HG03108 (cell line): ENCODE data around the gene PLPP1.

ENCODE experiments used
- ATAC-seq: cut with Tn5 transposase; IDR thresholded peaks from one replicate; pipeline ENCODE4 v1.9.1; 2021; ENCODE audit warnings: moderate library complexity; ENCODE audit not compliant: unreplicated experiment

PLPP1 gene

DNA sequence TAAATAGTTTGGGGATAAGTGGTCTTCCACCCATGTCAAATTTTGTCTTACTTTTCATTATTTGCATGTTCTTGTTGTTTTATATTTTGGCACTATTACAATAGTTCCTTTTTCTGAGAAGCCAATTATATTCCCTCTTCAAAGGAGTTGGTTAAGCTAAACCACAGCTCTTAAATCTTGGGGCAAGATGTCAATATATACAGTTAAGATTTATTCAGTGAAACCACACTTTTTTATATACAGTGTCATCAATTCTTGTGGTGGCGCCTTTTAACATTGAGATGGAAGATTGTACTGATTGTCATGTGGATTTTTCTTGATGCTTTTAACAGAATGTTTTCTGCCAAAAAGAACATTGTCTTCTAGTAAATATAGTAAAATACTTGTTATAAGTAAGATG, 122.9 kb downstream of the PLPP1 start:
- ATAC-seq: no peak

DNA sequence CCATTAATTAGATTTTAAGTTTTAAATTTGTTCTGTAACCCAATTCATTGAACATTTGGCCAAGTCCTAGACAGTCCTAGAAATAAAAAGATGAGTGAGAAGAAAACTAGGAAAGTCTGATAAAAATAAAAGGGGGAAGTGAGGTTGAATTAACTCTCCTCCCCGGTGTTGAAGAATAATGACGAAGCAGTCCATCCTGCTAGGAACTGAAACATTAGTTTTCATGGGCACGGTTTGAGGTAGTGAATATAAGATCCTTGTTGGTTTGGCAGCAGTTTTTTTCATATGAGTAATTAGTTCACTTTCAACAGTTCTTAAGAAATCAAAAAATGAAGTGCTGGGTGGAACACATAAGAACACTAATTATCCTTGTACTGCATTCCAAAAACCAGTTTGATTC, 123.9 kb downstream of the PLPP1 start:
- ATAC-seq: no peak

GRCh38 chr5:55409775-55410174, 125.0 kb downstream of the PLPP1 start:
- no peak for ATAC-seq

- ATAC-seq: no peak
These were observed 126.8 kb downstream of the PLPP1 start for GRCh38 chr5:55407984-55408383.

DNA sequence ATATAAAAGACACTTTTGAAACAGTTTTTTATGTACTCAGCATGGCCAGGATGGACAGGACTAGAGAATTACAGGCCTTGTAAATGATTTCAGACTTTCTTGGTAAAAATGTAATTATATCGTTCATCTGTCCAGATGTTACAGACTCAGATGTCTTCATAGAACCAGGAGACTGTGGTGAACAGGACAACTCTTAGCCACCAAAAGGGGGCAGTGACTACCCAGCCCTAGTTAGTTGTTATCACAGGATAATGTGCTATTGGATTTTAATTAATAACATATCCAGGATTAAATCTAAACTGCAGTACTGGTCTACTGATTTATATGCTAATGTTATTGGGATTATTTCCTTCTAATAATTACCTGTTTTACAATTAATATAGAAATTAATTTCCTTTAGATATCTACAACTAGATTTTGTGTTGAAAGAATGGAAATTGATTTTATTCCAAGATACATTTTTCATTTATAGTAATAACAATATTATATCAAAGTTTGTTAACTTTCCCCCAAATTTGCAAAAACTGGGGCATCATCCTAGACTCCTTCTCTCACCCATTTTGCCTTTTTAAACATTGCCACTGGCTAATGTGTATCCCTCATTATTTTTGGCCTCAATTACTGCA, 127.6 kb downstream of the PLPP1 start:
- ATAC-seq: no peak

DNA sequence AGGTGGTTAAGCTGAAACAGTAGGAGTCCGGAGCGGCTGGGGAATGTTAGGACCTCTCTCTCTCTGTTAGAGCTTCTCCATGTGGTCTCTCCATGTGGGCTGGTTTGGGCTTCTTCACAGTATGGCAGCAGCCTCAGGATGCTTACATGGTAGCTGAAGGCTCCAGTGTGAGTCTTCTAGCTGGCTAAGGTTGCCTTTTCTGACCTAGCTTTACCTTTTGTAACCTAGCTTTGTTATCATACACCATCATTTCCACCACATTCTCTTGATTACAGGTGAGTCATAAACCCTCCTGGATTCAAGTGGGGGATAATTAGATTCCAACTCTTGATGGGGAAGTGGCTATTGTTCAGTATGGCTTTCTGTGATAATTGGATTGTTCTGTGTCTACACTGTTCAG, 128.5 kb downstream of the PLPP1 start:
- no peak for ATAC-seq

- ATAC-seq: no peak
These were observed 132.6 kb downstream of the PLPP1 start for GRCh38 chr5:55402199-55402598.

DNA sequence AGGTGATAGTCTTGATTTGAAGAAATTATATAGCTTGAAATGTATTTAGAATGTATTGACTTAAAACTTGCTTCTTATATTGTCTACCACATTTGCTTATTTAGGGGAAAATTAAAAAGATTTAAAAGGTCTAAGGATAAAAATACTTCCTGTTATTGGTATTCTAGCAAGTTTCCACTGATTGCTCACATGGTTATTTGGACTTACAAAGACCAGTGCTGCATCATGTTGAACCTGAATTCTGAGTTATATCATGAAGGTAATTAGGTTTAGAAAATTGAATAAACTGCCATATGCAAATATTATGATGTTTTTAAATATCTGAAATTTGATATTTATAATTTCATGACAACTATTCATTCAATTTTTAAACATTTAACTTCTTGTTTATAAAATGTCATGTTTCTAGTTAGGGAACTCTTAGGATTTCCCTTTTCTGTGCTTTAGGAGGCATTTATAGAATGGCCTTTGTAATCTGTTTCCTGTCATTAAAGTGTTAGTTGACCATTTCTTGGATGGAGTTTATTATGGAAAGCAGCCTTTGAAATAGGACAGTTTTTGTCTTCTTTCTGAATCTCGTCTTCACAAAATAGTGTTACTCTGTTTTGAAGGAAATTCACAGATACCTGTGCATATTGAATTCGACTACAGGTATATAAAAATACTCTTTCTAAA, 141.1 kb downstream of the PLPP1 start:
- no peak for ATAC-seq

GRCh38 chr5:55392669-55393068, 142.1 kb downstream of the PLPP1 start:
- no peak for ATAC-seq

GRCh38 chr5:55391707-55392106, 143.1 kb downstream of the PLPP1 start:
- ATAC-seq: no peak

DNA sequence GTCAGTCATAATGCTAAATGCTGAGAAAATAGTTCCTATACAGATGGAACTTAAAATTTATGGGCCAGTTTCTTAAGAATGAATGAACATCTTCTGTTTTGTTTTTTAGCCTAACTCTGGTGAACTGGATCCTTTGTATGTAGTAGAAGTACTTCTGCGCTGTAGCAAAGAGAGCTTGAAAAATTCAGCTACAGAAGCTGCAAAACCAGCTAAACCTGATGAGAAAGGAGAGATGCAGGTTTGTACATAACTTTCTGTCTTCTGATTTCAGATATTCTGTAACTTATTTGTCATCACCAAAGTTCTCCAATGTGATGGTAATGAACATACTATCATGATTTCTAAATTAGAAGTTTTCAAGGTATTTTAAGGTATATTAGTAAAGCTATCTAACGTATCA, 146.9 kb downstream of the PLPP1 start:
- ATAC-seq: no peak

DNA sequence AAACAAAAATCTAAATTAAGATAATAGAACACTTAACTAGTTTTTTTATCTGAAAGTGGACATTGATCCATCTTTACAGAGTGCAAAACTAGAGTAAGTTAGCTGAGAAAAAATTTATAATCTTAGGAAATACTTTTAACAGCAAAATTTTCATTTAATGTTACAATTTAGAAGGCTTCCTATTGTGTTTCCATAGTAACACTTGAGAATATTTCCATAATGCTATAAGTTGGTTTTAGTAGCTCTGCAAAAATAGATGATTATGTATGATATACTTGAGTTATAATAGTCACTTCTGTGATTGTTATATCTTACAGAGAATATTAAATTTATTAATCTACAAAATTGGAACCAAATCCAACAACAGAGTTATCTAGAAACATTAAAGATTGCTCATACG, 148.4 kb downstream of the PLPP1 start:
- ATAC-seq: no peak

DNA sequence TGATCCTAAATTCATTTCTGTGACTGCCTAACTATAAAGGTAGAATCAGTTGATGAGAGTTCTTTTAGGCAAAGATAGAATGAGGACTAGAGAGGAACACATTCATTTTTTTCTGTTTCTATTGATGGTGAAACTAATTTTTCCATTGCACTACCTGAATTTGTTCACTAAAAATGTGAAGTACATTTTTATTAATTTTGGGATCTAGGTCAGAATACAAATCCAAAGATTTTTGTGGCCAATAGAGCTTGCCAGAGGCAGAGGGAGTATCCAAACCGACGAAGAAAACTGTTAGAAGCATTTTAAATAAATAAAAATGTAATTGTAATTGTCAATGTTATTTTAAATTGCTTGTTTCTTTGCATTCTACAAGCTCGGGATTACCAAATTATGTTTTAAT, 148.9 kb downstream of the PLPP1 start:
- ATAC-seq: no peak

DNA sequence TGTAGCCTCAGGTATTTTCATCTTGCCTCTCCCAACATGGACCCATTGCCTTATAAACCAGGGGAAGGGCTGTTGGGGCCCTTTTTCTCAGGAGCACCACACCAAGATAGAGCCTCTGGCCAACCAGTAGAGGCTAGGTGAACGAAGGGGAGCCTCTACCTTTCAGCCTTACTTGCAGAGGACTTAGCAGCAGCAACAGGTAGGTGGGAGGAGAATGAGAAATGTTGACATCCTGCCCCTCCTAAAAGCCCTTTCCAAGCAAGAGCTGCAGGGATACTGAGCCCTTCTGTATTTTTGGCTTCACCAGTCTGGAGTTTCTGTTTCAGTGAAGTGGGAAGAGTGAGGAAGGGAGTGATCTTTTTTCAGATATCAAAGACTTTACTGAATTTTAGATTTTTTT, 149.5 kb downstream of the PLPP1 start:
- ATAC-seq: no peak

DNA sequence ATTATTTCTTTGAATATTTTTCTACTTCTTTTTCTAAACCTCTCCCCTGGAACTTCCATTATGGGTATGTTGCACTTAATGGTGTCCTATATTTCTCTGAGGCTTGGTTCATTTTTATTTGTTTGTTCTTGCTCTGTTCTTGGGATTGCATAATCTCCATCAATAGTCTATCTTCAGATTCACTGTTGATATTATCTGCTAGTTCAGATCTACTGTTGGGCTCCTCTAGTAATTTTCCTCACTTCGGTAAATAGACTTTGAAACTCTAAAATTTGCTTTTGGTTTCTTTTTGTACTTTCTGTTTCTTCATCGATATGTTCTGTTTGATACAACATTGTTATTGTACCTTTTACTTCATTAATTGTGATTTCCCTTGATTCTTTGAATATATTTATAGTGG, 150.7 kb downstream of the PLPP1 start:
- ATAC-seq: no peak

GRCh38 chr5:55383254-55383653, 151.5 kb downstream of the PLPP1 start:
- ATAC-seq: no peak

DNA sequence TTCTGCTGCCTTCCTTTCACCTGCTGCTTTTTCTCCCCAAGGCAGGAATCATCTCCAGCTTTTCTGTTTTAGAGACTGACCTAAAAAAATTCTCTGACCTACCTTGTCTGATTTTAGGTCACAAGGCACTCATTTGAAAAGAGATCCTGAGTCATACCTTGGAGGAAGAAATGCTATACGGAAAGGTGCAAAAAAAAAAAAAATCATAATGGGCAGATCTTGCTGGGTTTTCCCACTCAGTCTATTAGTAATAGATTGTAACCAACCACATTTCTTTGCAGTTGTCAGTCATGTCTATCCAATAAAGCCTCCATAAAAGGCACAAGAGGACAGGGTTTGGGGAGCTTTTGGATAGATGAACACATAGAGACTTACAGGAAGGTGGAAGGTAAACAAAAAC, 157.0 kb downstream of the PLPP1 start:
- ATAC-seq: no peak
